ENCODE data around the gene RAB24.
A peak's percentile ranks its signal among the peaks of the same experiment; 100 is the strongest.

Gene RAB24

GRCh38 chr5:177332896-177333260, 29.4 kb upstream of the RAB24 start:
- DNase-seq (ENCODE audit: low read depth), result no peak

GRCh38 chr5:177332031-177332895, 28.7 kb upstream of the RAB24 start:
- DNase-seq (ENCODE audit: low read depth), result no peak

GRCh38 chr5:177330991-177331842, 27.7 kb upstream of the RAB24 start:
- DNase-seq (ENCODE audit: low read depth), result no peak

- DNase-seq (ENCODE audit: low read depth), result no peak
Observed at GRCh38 chr5:177329883-177330282, 26.4 kb upstream of the RAB24 start.

GRCh38 chr5:177328545-177329231, 25.2 kb upstream of the RAB24 start:
- no peak for DNase-seq (ENCODE audit: low read depth)

- DNase-seq (ENCODE audit: low read depth), result peak; percentile 19
Observed at GRCh38 chr5:177327539-177328522, 24.3 kb upstream of the RAB24 start.

GRCh38 chr5:177325868-177326381, 22.4 kb upstream of the RAB24 start:
- DNase-seq (ENCODE audit: low read depth), result no peak

GRCh38 chr5:177320879-177321278, 17.4 kb upstream of the RAB24 start:
- DNase-seq (ENCODE audit: low read depth), result no peak

GRCh38 chr5:177319913-177320588, 16.5 kb upstream of the RAB24 start:
- DNase-seq (ENCODE audit: low read depth), result no peak

GRCh38 chr5:177317959-177318377, 14.4 kb upstream of the RAB24 start:
- peak; percentile 68 for DNase-seq (ENCODE audit: low read depth)

- DNase-seq (ENCODE audit: low read depth), result no peak
Observed at GRCh38 chr5:177316005-177316404, 12.5 kb upstream of the RAB24 start.

- DNase-seq (ENCODE audit: low read depth), result no peak
Observed at GRCh38 chr5:177315411-177315810, 11.9 kb upstream of the RAB24 start.

GRCh38 chr5:177314376-177315342, 11.1 kb upstream of the RAB24 start:
- no peak for DNase-seq (ENCODE audit: low read depth)

GRCh38 chr5:177313561-177314259, 10.2 kb upstream of the RAB24 start:
- no peak for DNase-seq (ENCODE audit: low read depth)

- no peak for DNase-seq (ENCODE audit: low read depth)
Observed at GRCh38 chr5:177312649-177313181, 9.2 kb upstream of the RAB24 start.

- peak; percentile 87 for DNase-seq (ENCODE audit: low read depth)
Observed at GRCh38 chr5:177311723-177312648, 8.5 kb upstream of the RAB24 start, which contains the start of gene MXD3. TSS of gene MXD3 (minus strand) at chr5:177311898. CDS start at chr5:177311830, 68 bp downstream.

- DNase-seq (ENCODE audit: low read depth), result no peak
Observed at GRCh38 chr5:177311392-177311722, 7.8 kb upstream of the RAB24 start.

Data from fibroblast of gingiva (primary cell).